Ishikawa (cell line): ENCODE measurements around the gene TMEM14C.
A peak's percentile ranks its signal among the peaks of the same experiment; 100 is the strongest.

ENCODE experiments used
- CEBPB ChIP-seq: IDR thresholded peaks from 2 replicates; pipeline ENCODE4 v1.6.1; 2012
- CREB1 ChIP-seq: IDR thresholded peaks from 2 replicates; pipeline ENCODE4 v1.6.1; 2012; ENCODE audit warnings: low read depth
- EGR1 ChIP-seq: IDR thresholded peaks from 2 replicates; pipeline ENCODE4 v1.6.1; 2012
- EP300 ChIP-seq: IDR thresholded peaks from 2 replicates; pipeline ENCODE4 v1.6.1; 2012; ENCODE audit warnings: borderline replicate concordance
- FOXM1 ChIP-seq: IDR thresholded peaks from 2 replicates; pipeline ENCODE4 v1.6.1; 2012; ENCODE audit warnings: low read depth, borderline replicate concordance
- MAX ChIP-seq: IDR thresholded peaks from 2 replicates; pipeline ENCODE4 v1.6.1; 2012
- NFIC ChIP-seq: IDR thresholded peaks from 2 replicates; pipeline ENCODE4 v1.6.1; 2012
- RAD21 ChIP-seq: IDR thresholded peaks from 2 replicates; pipeline ENCODE4 v1.6.1; 2012; ENCODE audit warnings: low read depth
- REST ChIP-seq: IDR thresholded peaks from 2 replicates; pipeline ENCODE4 v1.6.1; 2012; ENCODE audit warnings: low read depth, mild to moderate bottlenecking
- TAF1 ChIP-seq: IDR thresholded peaks from 2 replicates; pipeline ENCODE4 v1.6.1; 2012; ENCODE audit warnings: low read depth, mild to moderate bottlenecking
- TCF12 ChIP-seq: IDR thresholded peaks from 2 replicates; pipeline ENCODE4 v1.6.1; 2012; ENCODE audit warnings: low read depth
- TEAD4 ChIP-seq: IDR thresholded peaks from 2 replicates; pipeline ENCODE4 v1.6.1; 2012
- YY1 ChIP-seq: IDR thresholded peaks from 2 replicates; pipeline ENCODE4 v1.6.1; 2012; ENCODE audit warnings: low read depth
- ZBTB7A ChIP-seq: IDR thresholded peaks from 2 replicates; pipeline ENCODE4 v1.6.1; 2012; ENCODE audit warnings: low read depth
- TF ChIP-seq, protein P1 (sequence below): IDR thresholded peaks from 2 replicates; pipeline ENCODE4 v1.6.1; 2012

TMEM14C gene

GRCh38 chr6:10743515-10743914 lies 20.6 kb downstream of the TMEM14C start:
- peak; percentile 51; the same call in 1 of the 2 replicates for TF ChIP-seq REST
- TF ChIP-seq NFIC = no peak

- TF ChIP-seq EGR1 = no peak
- no peak for TF ChIP-seq FOXM1
- TF ChIP-seq REST = no peak
- no peak for TF ChIP-seq CEBPB
- TF ChIP-seq, protein P1, sequence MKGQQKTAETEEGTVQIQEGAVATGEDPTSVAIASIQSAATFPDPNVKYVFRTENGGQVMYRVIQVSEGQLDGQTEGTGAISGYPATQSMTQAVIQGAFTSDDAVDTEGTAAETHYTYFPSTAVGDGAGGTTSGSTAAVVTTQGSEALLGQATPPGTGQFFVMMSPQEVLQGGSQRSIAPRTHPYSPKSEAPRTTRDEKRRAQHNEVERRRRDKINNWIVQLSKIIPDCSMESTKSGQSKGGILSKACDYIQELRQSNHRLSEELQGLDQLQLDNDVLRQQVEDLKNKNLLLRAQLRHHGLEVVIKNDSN = no peak
- TF ChIP-seq TCF12 = no peak
- TF ChIP-seq MAX = no peak
- TF ChIP-seq ZBTB7A = no peak
Measured at GRCh38 chr6:10745116-10745515, 22.2 kb downstream of the TMEM14C start.

- TF ChIP-seq TEAD4 (no peak), EGR1 (no peak), YY1 (no peak), CEBPB (no peak), NFIC (no peak), CREB1 (no peak), ZBTB7A (no peak), MAX (no peak), TCF12 (no peak)
- TF ChIP-seq, protein P1 = no peak
Measured at GRCh38 chr6:10746915-10747250, 24.0 kb downstream of the TMEM14C start.

GRCh38 chr6:10747251-10747972 lies 24.5 kb downstream of the TMEM14C start, which contains the start of gene TMEM14B:
TSS of gene TMEM14B (plus strand) at chr6:10747805. CDS start at chr6:10749246, 1,441 bp downstream.
- no peak for TF ChIP-seq RAD21
- TF ChIP-seq TEAD4 = no peak; the same call in 1 of the 2 replicates
- TF ChIP-seq, protein P1 = no peak
- peak; percentile 69 for TF ChIP-seq CEBPB
- TF ChIP-seq ZBTB7A = no peak
- no peak for TF ChIP-seq EP300
- TF ChIP-seq MAX = peak; percentile 78; the same call in 1 of the 2 replicates
- TF ChIP-seq YY1 = peak; percentile 52
- peak; percentile 38; the same call in 1 of the 2 replicates for TF ChIP-seq EGR1
- TF ChIP-seq TAF1 = peak; percentile 84
- TF ChIP-seq NFIC = peak; percentile 80
- TF ChIP-seq FOXM1 = no peak
- TF ChIP-seq REST = no peak
- TF ChIP-seq CREB1 = no peak; the same call in 1 of the 2 replicates
- TF ChIP-seq TCF12 = peak; percentile 39; the same call in 1 of the 2 replicates
